Kidney epithelial cell (primary cell): ENCODE data around the gene STK10. TPM values are rescaled to one million over a fixed set of nuclear protein-coding genes. Genes with fewer than 3 reads are reported as not detected.

ENCODE experiments used
- DNase-seq: peaks from one replicate; pipeline ENCODE4 v3.0.0-alpha.2; 2010; ENCODE audit warnings: low read depth
- H3K27me3 ChIP-seq: 2 replicates; pipeline ENCODE4 v1.6.0; 2011; ENCODE audit warnings: low read length; ENCODE audit not compliant: control insufficient read depth, insufficient read depth
- H3K36me3 ChIP-seq: 2 replicates; pipeline ENCODE4 v1.5.1; 2011; ENCODE audit warnings: low read length; ENCODE audit not compliant: control insufficient read depth, insufficient read depth
- H3K4me3 ChIP-seq: 2 replicates; pipeline ENCODE4 v1.5.1; 2011; ENCODE audit warnings: low read depth, mild to moderate bottlenecking, control low read depth, low read length
- CTCF ChIP-seq: IDR thresholded peaks from 2 replicates; pipeline ENCODE4 v1.5.1; 2011; ENCODE audit warnings: mild to moderate bottlenecking, moderate library complexity, low read length, control low read depth, inconsistent platforms; ENCODE audit not compliant: insufficient read depth, poor library complexity, severe bottlenecking
- total RNA-seq: library from RNA; depleted of rRNA; stranded (reverse); fragments of >200 nt; gene quantifications from 2 replicates; pipeline ENCODE4 v1.2.3, GENCODE V29; 2015

The STK10 gene
- total RNA-seq, 1 donor from 2014 or later, result 24.7 TPM

GRCh38 chr5:172117977-172118701, 69.9 kb downstream of the STK10 start:
- TF ChIP-seq CTCF, result no peak
- H3K4me3 ChIP-seq, result no peak overlapping the region
- no peak for DNase-seq
- peaks cover 2% of the 10 kb centered on the region for H3K36me3 ChIP-seq
- H3K27me3 ChIP-seq, result no peaks in the 10 kb centered on the region

DNA sequence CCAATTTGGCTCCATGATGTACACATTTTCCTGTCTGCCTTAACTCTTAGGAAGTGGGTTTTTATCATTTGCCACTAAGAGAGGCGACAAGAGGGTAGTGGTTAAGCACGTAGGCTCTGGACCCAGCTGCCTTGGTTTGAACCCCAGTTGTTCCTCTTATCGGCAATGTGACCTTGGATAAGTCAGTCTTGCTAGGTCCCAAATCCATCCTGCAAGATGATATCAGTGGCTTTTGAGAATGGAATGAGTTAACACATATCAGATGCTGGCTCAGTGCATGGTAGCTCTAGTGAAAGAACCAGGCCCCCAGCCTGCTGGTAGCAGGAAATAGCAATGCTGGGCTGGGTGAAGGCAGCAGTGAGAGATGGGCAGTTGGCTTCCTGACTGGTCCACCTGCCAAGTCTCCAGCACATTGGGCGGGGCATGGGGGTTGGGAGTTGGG, 72.5 kb downstream of the STK10 start:
- Histone ChIP-seq H3K4me3 (no peak overlapping the region), H3K36me3 (peaks cover 2% of the 10 kb centered on the region), H3K27me3 (no peaks in the 10 kb centered on the region)
- DNase-seq, result no peak
- TF ChIP-seq CTCF, result no peak

- Histone ChIP-seq H3K4me3 (no peak overlapping the region), H3K27me3 (no peaks in the 10 kb centered on the region), H3K36me3 (peaks cover 2% of the 10 kb centered on the region)
- no peak for TF ChIP-seq CTCF
- DNase-seq, result no peak
Observed at GRCh38 chr5:172114875-172115422, 73.1 kb downstream of the STK10 start.

- DNase-seq, result no peak
- Histone ChIP-seq H3K27me3 (no peaks in the 10 kb centered on the region), H3K4me3 (no peak overlapping the region), H3K36me3 (peaks cover 2% of the 10 kb centered on the region)
- TF ChIP-seq CTCF, result no peak
Observed at GRCh38 chr5:172113036-172113435, 75.0 kb downstream of the STK10 start.

GRCh38 chr5:172111852-172112225, 76.2 kb downstream of the STK10 start:
- TF ChIP-seq CTCF, result no peak
- H3K4me3 ChIP-seq, result no peak overlapping the region
- peaks cover 2% of the 10 kb centered on the region for H3K36me3 ChIP-seq
- DNase-seq, result no peak
- no peaks in the 10 kb centered on the region for H3K27me3 ChIP-seq
